GM12875 (cell line): ENCODE data around the gene FOXP1.

Source experiments
- H3K4me3 ChIP-seq: one replicate; pipeline ENCODE4 v1.5.1; 2011; ENCODE audit warnings: low read depth, low read length, control low read depth
- TF ChIP-seq, protein P1 (sequence below): IDR thresholded peaks from 2 replicates; pipeline ENCODE4 v1.5.1; 2011; ENCODE audit warnings: low read depth, mild to moderate bottlenecking, control low read depth, inconsistent platforms, low read length, moderate library complexity, borderline replicate concordance; ENCODE audit not compliant: insufficient read depth

The FOXP1 gene

DNA sequence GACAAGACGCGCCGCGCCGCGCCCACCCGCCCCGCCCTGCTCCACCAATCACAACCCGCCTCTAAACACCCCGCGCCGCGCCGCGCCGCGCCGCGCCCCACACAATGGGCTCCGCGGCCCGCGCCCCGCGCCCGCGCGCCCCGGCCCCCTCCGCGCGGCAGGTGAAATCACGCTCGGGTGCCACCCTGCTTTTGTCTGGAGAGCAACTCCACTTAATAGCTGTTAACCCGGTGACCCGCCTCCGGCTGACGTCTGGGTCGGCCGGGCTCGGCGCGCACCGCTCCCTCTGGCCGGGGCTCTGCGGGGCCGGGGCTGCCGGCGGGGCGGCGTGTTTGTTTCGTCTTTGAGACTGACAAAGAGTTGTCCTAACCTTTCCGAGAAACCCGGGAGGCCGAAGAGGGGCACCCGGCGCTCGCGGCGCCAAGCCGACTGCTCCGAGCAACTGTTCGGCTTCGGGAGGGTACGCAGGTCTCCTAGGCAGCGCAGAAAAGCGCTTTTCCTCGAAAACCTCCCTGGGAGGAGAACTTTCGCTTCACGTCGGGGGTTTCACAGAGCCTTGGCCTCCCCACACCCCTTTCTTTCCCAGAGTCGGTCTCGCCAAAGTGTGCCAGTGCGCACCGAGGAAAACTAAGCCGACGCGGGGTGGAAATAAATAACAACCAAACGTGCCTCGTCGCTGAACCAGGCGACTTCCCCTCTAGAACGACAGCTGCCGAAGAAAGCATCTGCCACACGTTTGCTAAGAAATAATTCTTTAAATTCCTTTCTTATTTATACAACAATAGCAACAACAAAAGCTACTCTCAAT, 518.4 kb downstream of the FOXP1 start:
- H3K4me3 ChIP-seq: peak overlapping the region; percentile 40
- TF ChIP-seq, protein P1, sequence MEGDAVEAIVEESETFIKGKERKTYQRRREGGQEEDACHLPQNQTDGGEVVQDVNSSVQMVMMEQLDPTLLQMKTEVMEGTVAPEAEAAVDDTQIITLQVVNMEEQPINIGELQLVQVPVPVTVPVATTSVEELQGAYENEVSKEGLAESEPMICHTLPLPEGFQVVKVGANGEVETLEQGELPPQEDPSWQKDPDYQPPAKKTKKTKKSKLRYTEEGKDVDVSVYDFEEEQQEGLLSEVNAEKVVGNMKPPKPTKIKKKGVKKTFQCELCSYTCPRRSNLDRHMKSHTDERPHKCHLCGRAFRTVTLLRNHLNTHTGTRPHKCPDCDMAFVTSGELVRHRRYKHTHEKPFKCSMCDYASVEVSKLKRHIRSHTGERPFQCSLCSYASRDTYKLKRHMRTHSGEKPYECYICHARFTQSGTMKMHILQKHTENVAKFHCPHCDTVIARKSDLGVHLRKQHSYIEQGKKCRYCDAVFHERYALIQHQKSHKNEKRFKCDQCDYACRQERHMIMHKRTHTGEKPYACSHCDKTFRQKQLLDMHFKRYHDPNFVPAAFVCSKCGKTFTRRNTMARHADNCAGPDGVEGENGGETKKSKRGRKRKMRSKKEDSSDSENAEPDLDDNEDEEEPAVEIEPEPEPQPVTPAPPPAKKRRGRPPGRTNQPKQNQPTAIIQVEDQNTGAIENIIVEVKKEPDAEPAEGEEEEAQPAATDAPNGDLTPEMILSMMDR: no peak

DNA sequence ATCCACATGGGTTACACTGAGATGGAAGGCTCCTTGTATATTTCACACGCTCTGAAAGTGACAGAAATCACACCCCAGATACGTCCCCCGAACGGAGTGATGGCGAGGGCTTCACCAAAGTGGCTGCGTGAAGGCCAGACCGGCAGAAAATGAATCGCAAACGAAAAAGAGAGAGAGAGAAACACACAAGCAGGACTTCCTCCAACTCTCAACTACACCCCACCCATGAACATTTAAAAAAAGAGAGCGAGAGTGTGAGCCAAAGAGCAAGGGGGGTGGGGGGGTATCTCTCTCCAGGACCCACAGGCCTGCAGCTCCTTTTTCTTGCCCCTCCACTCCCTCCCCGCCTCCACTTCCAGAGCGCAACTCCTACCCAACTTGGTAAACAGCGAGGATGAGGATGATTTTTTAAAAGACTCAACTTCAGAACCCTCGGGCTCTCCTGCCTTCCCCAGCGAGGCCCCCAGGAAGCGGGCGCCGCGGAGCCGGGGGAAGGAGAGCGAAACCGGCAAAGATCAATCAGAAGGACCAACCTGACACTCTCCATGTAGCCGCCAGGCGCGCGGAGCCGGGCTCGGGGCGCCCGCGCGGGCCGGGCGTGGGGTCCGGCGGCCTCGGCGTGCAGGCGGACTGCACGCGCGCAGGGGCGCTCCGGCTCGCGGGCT, 519.1 kb downstream of the FOXP1 start:
- H3K4me3 ChIP-seq: peak overlapping the region; percentile 23
- TF ChIP-seq, protein P1: no peak

DNA sequence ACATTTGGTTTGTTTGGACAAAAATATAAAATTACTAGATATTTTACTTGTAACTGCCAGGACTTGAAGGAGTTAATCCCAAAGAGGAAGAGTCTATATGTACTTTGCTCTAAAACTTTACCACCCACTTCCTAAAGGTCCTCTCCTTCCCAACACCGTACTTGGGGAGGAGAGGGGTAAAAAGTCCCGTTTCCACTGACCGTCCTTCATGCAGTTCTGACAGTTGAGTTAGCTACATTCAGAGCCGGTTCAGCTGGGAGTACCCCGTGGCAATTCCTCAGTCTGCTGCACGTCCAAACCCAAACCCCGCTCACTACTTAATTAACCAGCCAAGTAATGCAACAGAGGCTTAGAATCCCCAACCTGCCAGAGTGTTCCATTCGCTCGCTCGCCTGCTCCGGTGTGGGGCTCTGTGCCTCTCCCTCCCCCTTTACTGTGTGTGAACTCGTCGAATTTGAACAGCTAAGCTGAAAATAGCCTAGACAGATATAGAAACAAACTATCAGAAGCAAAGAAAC, 519.7 kb downstream of the FOXP1 start:
- TF ChIP-seq, protein P1: no peak
- H3K4me3 ChIP-seq: no peak overlapping the region

DNA sequence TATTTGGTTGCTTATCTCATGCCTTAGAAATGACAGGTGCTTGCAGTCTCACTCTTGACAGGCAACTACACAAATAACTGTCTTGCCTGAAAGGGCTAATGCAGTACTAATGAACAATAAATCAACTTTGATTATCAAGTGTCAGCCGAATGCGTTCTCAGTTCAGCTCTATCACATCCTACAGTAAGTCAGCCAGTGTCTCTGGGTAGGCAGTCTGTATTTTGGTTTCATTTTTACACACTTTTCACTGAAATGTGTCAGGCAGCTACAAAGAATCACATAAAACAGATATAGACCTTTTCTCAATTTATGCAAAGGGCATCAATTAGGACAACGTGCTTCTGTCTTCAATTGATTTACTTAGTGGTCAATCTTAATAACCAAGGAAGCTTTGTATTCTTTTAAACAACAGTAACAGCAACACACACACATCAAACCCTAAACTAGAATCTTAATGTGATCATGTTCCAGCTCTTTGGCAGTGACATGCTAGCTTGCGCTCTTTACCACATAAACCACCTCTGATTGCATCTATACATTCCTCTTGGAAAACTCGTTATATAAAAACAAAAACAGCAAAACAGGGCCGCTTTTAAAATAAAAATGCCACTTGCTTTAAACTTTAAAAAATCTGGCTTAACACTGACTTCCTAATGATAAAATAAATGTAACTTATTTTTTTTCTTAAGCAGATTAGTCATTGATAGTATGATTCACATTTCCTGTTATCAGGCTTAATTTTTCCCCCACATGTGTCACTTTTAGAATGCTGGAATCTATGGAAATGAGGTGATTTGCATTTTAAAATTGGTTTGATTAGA, 520.4 kb downstream of the FOXP1 start:
- TF ChIP-seq, protein P1: no peak
- H3K4me3 ChIP-seq: no peak overlapping the region

DNA sequence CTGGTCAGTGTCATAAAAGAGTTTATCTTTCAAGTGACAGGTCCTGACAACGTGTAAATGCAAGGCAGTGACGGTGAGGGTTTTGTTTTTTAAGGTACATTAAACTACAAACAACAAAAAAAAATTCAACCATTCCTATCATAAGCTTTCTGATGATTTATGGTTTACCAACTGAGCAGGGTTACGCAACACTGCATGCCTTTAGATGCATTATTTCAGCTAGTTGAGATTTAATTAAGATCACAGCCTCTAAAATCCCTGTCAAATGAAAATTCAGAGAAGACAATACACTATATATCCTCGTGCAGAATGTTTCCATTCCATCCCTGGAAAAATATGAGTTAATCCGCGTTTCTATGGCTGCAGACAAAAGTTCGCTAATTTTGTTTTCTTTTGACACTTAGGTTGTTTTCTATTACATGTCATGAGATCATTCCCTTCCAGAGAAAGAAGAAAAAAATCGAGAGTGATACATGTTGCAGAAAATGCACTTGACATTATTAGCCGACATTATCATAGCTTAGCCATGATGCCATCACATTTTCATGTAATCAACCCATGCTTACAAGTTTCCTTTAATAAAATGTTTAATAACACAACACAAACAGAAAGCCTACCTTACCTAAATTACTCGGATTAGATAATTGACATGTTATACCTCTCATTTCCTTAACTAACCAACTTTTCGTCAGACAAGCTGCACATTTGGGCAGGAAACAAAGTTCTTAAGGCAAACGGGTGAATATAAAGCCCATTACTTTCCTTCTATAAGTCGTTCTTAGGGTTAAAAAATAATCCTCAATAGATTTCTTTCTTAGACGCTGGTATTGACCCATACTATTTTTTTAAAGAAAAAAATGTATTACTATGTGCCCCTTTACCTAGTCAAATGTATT, 521.2 kb downstream of the FOXP1 start:
- no peak overlapping the region for H3K4me3 ChIP-seq
- TF ChIP-seq, protein P1: no peak

DNA sequence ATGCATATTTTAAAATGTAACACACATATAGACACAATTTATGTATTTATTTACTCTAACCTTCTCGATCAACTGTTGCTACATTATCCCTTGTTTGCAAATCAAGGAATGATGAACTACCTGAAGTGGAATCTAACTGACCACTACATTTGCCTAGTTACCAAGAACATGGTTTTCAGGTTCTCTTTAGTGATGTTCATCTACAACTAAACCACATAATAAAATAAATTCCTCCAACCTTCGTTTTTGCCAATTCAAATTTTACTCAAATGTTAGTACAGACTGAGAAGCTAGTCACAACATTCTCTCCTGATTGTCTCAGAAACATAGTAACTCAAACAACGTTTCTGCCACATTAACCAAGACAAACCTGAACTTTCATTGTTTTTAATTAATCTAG, 521.9 kb downstream of the FOXP1 start:
- TF ChIP-seq, protein P1: no peak
- H3K4me3 ChIP-seq: no peak overlapping the region
